CD4-positive, alpha-beta T cell treated with Interleukin-17A for 1 hour (primary cell): Measurements from ENCODE around the gene ZNF711.
"Not testable (repeated sequence)": the region's sequence is repeated elsewhere in the genome, so short reads cannot be mapped to it uniquely, and the experiment has no call there.

ENCODE experiments used
- DNase-seq: peaks from one replicate; pipeline ENCODE4 v3.0.0-alpha.2; 2020

Gene ZNF711

GRCh38 chrX:85243761-85244449 is at the start of gene ZNF711, which contains the start of gene SATL1:
Gene ZNF711, plus strand, starts transcription at chrX:85243991. Its CDS starts 3,582 bp downstream, at chrX:85247573.
Gene SATL1, minus strand, starts transcription at chrX:85243779. Its CDS starts 134,811 bp downstream, at chrX:85108968.
- peak; percentile 23 for DNase-seq

GRCh38 chrX:85196319-85196718 is 47.5 kb upstream of the ZNF711 start:
- no peak for DNase-seq

GRCh38 chrX:85203461-85203970 is 40.3 kb upstream of the ZNF711 start:
- DNase-seq: no peak

GRCh38 chrX:85213792-85214530 is 29.8 kb upstream of the ZNF711 start:
- no peak for DNase-seq

- no peak for DNase-seq
Measured at GRCh38 chrX:85215946-85216345, 27.8 kb upstream of the ZNF711 start.

GRCh38 chrX:85221361-85221760 is 22.4 kb upstream of the ZNF711 start:
- DNase-seq: no peak

- DNase-seq: no peak
Measured at GRCh38 chrX:85223359-85223758, 20.4 kb upstream of the ZNF711 start.

- DNase-seq: no peak
Measured at GRCh38 chrX:85243155-85243554, 636 bp upstream of the ZNF711 start.

- peak; percentile 5 for DNase-seq
Measured at GRCh38 chrX:85244450-85245211, 840 bp downstream of the ZNF711 start.

GRCh38 chrX:85285286-85285685 is 41.5 kb downstream of the ZNF711 start:
- not testable (repeated sequence) for DNase-seq

GRCh38 chrX:85288992-85289723 is 45.4 kb downstream of the ZNF711 start:
- no peak for DNase-seq

GRCh38 chrX:85303544-85303943 is 59.8 kb downstream of the ZNF711 start:
- no peak for DNase-seq

- DNase-seq: no peak
Measured at GRCh38 chrX:85309717-85310116, 65.9 kb downstream of the ZNF711 start.

- DNase-seq: not testable (repeated sequence)
Measured at GRCh38 chrX:85311348-85311747, 67.6 kb downstream of the ZNF711 start.
